H1 (cell line): Measurements from ENCODE around the gene ANXA4. TPM values are rescaled to one million over a fixed set of nuclear protein-coding genes. Genes with fewer than 3 reads are reported as not detected.
A peak's percentile ranks its signal among the peaks of the same experiment; 100 is the strongest.

ENCODE experiments used
- CTCF ChIA-PET: fragments of 300-600 bp; sonication (Branson Sonifier 250); formaldehyde crosslinking; loops from one replicate; lab custom pipeline; 2021; ENCODE audit not compliant: partially characterized antibody; lab: Charles Lee
- POLR2A ChIA-PET: fragments of 300-600 bp; sonication (Branson Sonifier 250); formaldehyde crosslinking; loops from one replicate; lab custom pipeline; 2021; ENCODE audit warnings: inconsistent platforms; ENCODE audit not compliant: partially characterized antibody; lab: Charles Lee
- DNase-seq, 2 experiments: peaks; one replicate each; pipeline versions ENCODE4 v3.0.0 to v3.0.0-alpha.2; 2010 to 2022; ENCODE audit warnings: low spot score in 2 of 2, low read depth in 1 of 2, mixed read lengths in 1 of 2
- FAIRE-seq: peaks from 2 replicates; lab custom pipeline; 2011; peaks lifted over from hg19 to GRCh38; lab: Jason Lieb, UNC
- H2AFZ ChIP-seq: 2 replicates; pipeline ENCODE4 v1.8.1; 2012; ENCODE audit warnings: low read length, inconsistent platforms
- H2AK5ac ChIP-seq: 2 replicates; pipeline ENCODE4 v1.6.1; 2013; ENCODE audit warnings: low read depth, low read length
- H2BK120ac ChIP-seq: replicated peaks from 2 replicates; pipeline ENCODE3; 2013; ENCODE audit warnings: low read depth, low read length, inconsistent platforms
- H2BK12ac ChIP-seq: 2 replicates; pipeline ENCODE4 v1.6.1; 2013; ENCODE audit warnings: low read depth, low read length
- H2BK15ac ChIP-seq: 2 replicates; pipeline ENCODE4 v1.6.1; 2013; ENCODE audit warnings: low read length
- H2BK20ac ChIP-seq: 2 replicates; pipeline ENCODE4 v1.6.1; 2013; ENCODE audit warnings: low read length
- H2BK5ac ChIP-seq: 2 replicates; pipeline ENCODE4 v1.6.1; 2013; ENCODE audit warnings: low read depth, low read length
- H3K14ac ChIP-seq: 2 replicates; pipeline ENCODE4 v1.6.1; 2013; ENCODE audit warnings: inconsistent platforms; ENCODE audit not compliant: insufficient read length
- H3K18ac ChIP-seq: 2 replicates; pipeline ENCODE4 v1.6.1; 2013; ENCODE audit warnings: low read length; ENCODE audit errors: extremely low read depth
- H3K23ac ChIP-seq: 2 replicates; pipeline ENCODE4 v1.6.1; 2013; ENCODE audit warnings: inconsistent platforms; ENCODE audit not compliant: insufficient read length
- H3K23me2 ChIP-seq: 2 replicates; pipeline ENCODE4 v1.6.1; 2013; ENCODE audit warnings: low read depth, low read length
- H3K27ac ChIP-seq: 2 replicates; pipeline ENCODE4 v1.6.1; 2011; ENCODE audit warnings: low read depth, low read length, inconsistent platforms
- H3K27me3 ChIP-seq, 4 experiments: replicated peaks in 1 of 4; 1 replicate in 1 of 4; 2 replicates in 3 of 4; pipeline versions ENCODE4 v1.6.1 to v1.8.1; 2011 to 2013; ENCODE audit warnings: low read length in 3 of 4, mild to moderate bottlenecking in 3 of 4, inconsistent platforms in 2 of 4, mixed read lengths in 2 of 4, moderate library complexity in 1 of 4; ENCODE audit not compliant: control insufficient read depth in 3 of 4, insufficient read depth in 3 of 4; ENCODE audit errors: extremely low read depth in 1 of 4
- H3K36me3 ChIP-seq, 4 experiments: 2 replicates each; pipeline versions ENCODE4 v1.6.1 to v1.8.1; 2011 to 2013; ENCODE audit warnings: mild to moderate bottlenecking in 4 of 4, low read length in 3 of 4, moderate library complexity in 2 of 4, control low read depth in 1 of 4, inconsistent platforms in 1 of 4; ENCODE audit not compliant: insufficient read depth in 4 of 4, control insufficient read depth in 2 of 4
- H3K4ac ChIP-seq: replicated peaks from 2 replicates; pipeline ENCODE3; 2013; ENCODE audit warnings: low read length, low read depth, mixed read lengths, inconsistent platforms; ENCODE audit not compliant: insufficient read length
- H3K4me1 ChIP-seq, 4 experiments: replicated peaks in 1 of 4; 1 replicate in 1 of 4; 2 replicates in 3 of 4; pipeline versions ENCODE4 v1.6.1 to v1.8.1; 2011 to 2013; ENCODE audit warnings: low read length in 3 of 4, inconsistent platforms in 2 of 4, mixed read lengths in 1 of 4; ENCODE audit not compliant: insufficient read depth in 4 of 4, control insufficient read depth in 3 of 4
- H3K4me2 ChIP-seq, 2 experiments: 2 replicates each; pipeline versions ENCODE4 v1.6.1 to v1.8.1; 2011 to 2013; ENCODE audit warnings: low read depth in 2 of 2, low read length in 2 of 2, control low read depth in 1 of 2, inconsistent platforms in 1 of 2, mild to moderate bottlenecking in 1 of 2; ENCODE audit not compliant: insufficient read depth in 1 of 2
- H3K4me3 ChIP-seq, 4 experiments: fragments of 200-600, 300-600 bp in 1 of 4; sonication (generic), shearing (Covaris generic), sonication (Bioruptor Twin) in 1 of 4; 2 replicates each; pipeline versions ENCODE4 v1.5.1 to v1.8.1; 2011 to 2016; ENCODE audit warnings: low read length in 4 of 4, low read depth in 3 of 4, control low read depth in 2 of 4, inconsistent platforms in 2 of 4, mild to moderate bottlenecking in 2 of 4, mixed read lengths in 1 of 4, moderate library complexity in 1 of 4; ENCODE audit not compliant: insufficient read depth in 2 of 4; ENCODE audit errors: extremely low read depth in 1 of 4
- H3K56ac ChIP-seq: replicated peaks from 2 replicates; pipeline ENCODE3; 2013; ENCODE audit warnings: low read depth, mild to moderate bottlenecking, mixed read lengths, low read length, inconsistent platforms; ENCODE audit not compliant: insufficient read length
- H3K79me1 ChIP-seq: 2 replicates; pipeline ENCODE4 v1.6.1; 2013; ENCODE audit warnings: low read depth, low read length, control low read depth
- H3K79me2 ChIP-seq, 2 experiments: 2 replicates each; pipeline versions ENCODE4 v1.6.1 to v1.8.1; 2012 to 2013; ENCODE audit warnings: low read length in 2 of 2, mild to moderate bottlenecking in 2 of 2, inconsistent platforms in 1 of 2; ENCODE audit not compliant: insufficient read depth in 2 of 2, control insufficient read depth in 1 of 2
- H3K9ac ChIP-seq, 4 experiments: replicated peaks in 1 of 4; 1 replicate in 1 of 4; 2 replicates in 3 of 4; pipeline versions ENCODE4 v1.6.1 to v1.8.1; 2011 to 2013; ENCODE audit warnings: low read depth in 3 of 4, low read length in 3 of 4, control low read depth in 2 of 4, mild to moderate bottlenecking in 2 of 4, moderate library complexity in 2 of 4, inconsistent platforms in 1 of 4; ENCODE audit errors: extremely low read depth in 1 of 4
- H3K9me3 ChIP-seq, 2 experiments: 2 replicates each; pipeline versions ENCODE4 v1.6.1 to v1.8.1; 2012 to 2013; ENCODE audit warnings: mild to moderate bottlenecking in 2 of 2, moderate library complexity in 2 of 2, control low read depth in 1 of 2, inconsistent platforms in 1 of 2, low read depth in 1 of 2, low read length in 1 of 2, mixed read lengths in 1 of 2; ENCODE audit not compliant: insufficient read depth in 2 of 2
- H4K20me1 ChIP-seq, 2 experiments: replicated peaks in 1 of 2; 2 replicates each; pipeline versions ENCODE3 to v1.8.1; 2011 to 2013; ENCODE audit warnings: inconsistent platforms in 2 of 2, low read length in 2 of 2, mild to moderate bottlenecking in 1 of 2; ENCODE audit not compliant: insufficient read depth in 2 of 2, control insufficient read depth in 1 of 2
- H4K5ac ChIP-seq: 2 replicates; pipeline ENCODE4 v1.6.1; 2013; ENCODE audit warnings: low read length, low read depth, mixed read lengths, inconsistent platforms; ENCODE audit not compliant: insufficient read length
- H4K8ac ChIP-seq: 2 replicates; pipeline ENCODE4 v1.8.0; 2013; ENCODE audit warnings: mild to moderate bottlenecking, moderate library complexity, low read length, inconsistent platforms; ENCODE audit not compliant: insufficient read depth; ENCODE audit errors: extremely low read depth
- H4K91ac ChIP-seq: replicated peaks from 2 replicates; pipeline ENCODE3; 2013; ENCODE audit warnings: low read length, mixed read lengths, inconsistent platforms; ENCODE audit not compliant: insufficient read length
- GTF2F1 ChIP-seq: IDR thresholded peaks from 2 replicates; pipeline ENCODE4 v1.6.1; 2012; ENCODE audit warnings: low read depth, low read length, improper control_type of control experiment, borderline replicate concordance
- NANOG ChIP-seq: IDR thresholded peaks from 2 replicates; pipeline ENCODE4 v1.6.1; 2011; ENCODE audit warnings: low read length, low read depth, mild to moderate bottlenecking, inconsistent platforms; ENCODE audit not compliant: insufficient read depth, poor library complexity, severe bottlenecking
- WGBS, 2 experiments: shearing (Covaris generic) in 1 of 2; methylation state at CpG; one replicate each; pipeline versions ENCODE4 v1.1.6 to v1.1.7; 2013 to 2015; ENCODE audit warnings: low lambda C conversion rate in 2 of 2, mixed read lengths in 2 of 2, inconsistent platforms in 1 of 2, low coverage in 1 of 2, missing lambda C conversion rate in 1 of 2; ENCODE audit not compliant: insufficient replicate concordance in 2 of 2, insufficient coverage in 1 of 2, insufficient read length in 1 of 2; ENCODE audit errors: extremely low coverage in 1 of 2, missing lambda C conversion rate in 1 of 2; 5-methylcytosine and 5-hydroxymethylcytosine counted together
- polyA plus RNA-seq, 7 experiments: library from polyadenylated mRNA; depleted of rRNA in 3 of 7; stranded (reverse) in 5 of 7; unstranded in 2 of 7; fragments of >200 nt in 5 of 7; fragments of 200-250 nt in 2 of 7; gene quantifications; 1 replicate in 5 of 7; 2 replicates in 1 of 7; 4 replicates in 1 of 7; pipeline versions ENCODE4 v1.2.1 to v1.2.3, GENCODE V29; 2011 to 2013; ENCODE audit warnings: missing spikeins in 2 of 7, mixed read lengths in 2 of 7
- total RNA-seq: library from RNA; stranded (reverse); fragmentation: NEBNext Ultra II Directional; extraction: Animal tissue kit (Norgen Biotek cat#: 25700); gene quantifications from 2 replicates; pipeline ENCODE4 v1.2.1, GENCODE V29; 2021
- TF ChIP-seq, protein P1 (sequence below): IDR thresholded peaks from 2 replicates; pipeline ENCODE4 v1.6.1; 2012; ENCODE audit warnings: inconsistent platforms

Gene ANXA4
- total and polyA plus RNA-seq, 2 of the 8 experiments (the other 6 are each of a cell fraction or from before 2014, with no cell fraction given): 9.4 to 17.6 TPM

GRCh38 chr2:69720404-69720803, 21.5 kb upstream of the ANXA4 start:
- Histone ChIP-seq H3K9ac (no peak overlapping the region), H4K5ac (no peak overlapping the region), H3K4ac (no peak overlapping the region), H3K79me2 (0 out of 4 replicates have a peak, but pooled peaks cover 0 to 2% of the 10 kb centered on the region in 2 experiments), H3K4me2 (no peak overlapping the region), H3K14ac (no peak overlapping the region), H4K20me1 (peaks cover 0 to 2% of the 10 kb centered on the region in 2 experiments), H2AFZ (peak overlapping the region; percentile 26; the same call in 1 of the 2 replicates), H3K18ac (no peak overlapping the region; the same call in 1 of the 2 replicates), H2BK15ac (no peak overlapping the region), H3K23ac (no peak overlapping the region), H3K23me2 (peaks cover 3% of the 10 kb centered on the region; the same call in 1 of the 2 replicates), H4K91ac (no peak overlapping the region), H3K56ac (no peak overlapping the region), H2AK5ac (no peak overlapping the region), H4K8ac (no peak overlapping the region), H3K27ac (no peak overlapping the region), H3K27me3 (no peaks in the 10 kb centered on the region), H3K4me1 (peaks cover 13 to 28% (median 19%) of the 10 kb centered on the region in 4 experiments; a peak in 6 of 7 replicates), H2BK5ac (no peak overlapping the region), H2BK120ac (no peak overlapping the region), H3K4me3 (no peak overlapping the region), H2BK12ac (no peak overlapping the region), H2BK20ac (no peak overlapping the region), H3K36me3 (no peaks in the 10 kb centered on the region), H3K79me1 (no peaks in the 10 kb centered on the region), H3K9me3 (no peaks in the 10 kb centered on the region)
- FAIRE-seq (no peak), DNase-seq (no peak)
- CTCF ChIA-PET: interaction anchor here (0.6 to 10.2 kb wide), 8 partner anchors 16 to 283 kb away, joined by 3 to 128 read pairs (median 3); partner anchors contain the start of gene NFU1
- POLR2A ChIA-PET: no interaction called here
- TF ChIP-seq GTF2F1 (no peak), NANOG (no peak)
- TF ChIP-seq, protein P1, sequence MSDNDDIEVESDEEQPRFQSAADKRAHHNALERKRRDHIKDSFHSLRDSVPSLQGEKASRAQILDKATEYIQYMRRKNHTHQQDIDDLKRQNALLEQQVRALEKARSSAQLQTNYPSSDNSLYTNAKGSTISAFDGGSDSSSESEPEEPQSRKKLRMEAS: no peak
- 70% methylated on average over 1 of the region's 1 CpG; no CpG with 5 or more reads in 1 of the 2 experiments for WGBS, 2 experiments
